HG03460 (cell line): Measurements from ENCODE around the gene WFS1.

Source experiments
- ATAC-seq: cut with Tn5 transposase; IDR thresholded peaks from one replicate; pipeline ENCODE4 v1.9.1; 2021; ENCODE audit not compliant: unreplicated experiment

The WFS1 gene

DNA sequence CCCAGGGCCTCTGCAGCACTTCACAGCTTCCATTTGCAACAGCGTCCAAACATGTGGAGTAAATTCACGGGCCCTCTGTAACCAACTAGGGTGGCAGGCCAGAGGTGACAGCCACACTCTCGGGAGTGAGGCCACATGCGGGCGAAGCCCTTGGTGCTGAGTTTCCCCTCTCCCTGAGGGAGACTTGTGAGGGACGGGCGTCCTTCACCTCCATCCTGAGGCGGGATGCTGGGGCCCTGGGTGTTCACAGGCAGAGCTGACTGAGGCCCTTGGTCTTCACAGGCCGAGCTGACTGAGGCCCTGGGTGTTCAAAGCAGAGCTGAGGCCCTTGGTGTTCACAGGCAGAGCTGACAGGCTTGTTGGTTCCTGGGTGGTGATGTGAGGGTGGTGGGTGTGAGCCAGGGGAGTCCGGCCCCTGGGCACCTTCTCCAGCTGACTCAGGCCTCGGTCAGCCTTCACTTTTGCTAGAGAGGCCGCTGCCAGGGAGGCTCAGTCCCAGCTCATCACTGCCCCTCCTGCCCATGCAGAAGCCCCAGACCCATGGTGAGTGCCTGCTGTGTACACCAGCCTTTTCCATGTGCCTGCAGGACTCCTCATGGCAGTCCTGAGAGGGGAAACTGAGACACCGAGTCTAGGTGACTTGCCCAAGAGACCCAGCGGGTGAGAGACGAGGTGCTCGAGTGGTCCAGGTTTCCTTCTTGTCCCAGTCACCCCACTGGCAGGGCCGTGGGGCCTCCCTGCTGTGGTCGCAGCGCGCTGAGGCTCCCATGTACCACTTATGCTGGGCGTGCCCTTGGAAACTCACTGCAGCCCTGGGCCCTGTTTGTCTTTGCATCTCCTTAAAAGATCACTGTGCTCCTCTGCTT lies 8.5 kb downstream of the WFS1 start:
- ATAC-seq, result no peak

DNA sequence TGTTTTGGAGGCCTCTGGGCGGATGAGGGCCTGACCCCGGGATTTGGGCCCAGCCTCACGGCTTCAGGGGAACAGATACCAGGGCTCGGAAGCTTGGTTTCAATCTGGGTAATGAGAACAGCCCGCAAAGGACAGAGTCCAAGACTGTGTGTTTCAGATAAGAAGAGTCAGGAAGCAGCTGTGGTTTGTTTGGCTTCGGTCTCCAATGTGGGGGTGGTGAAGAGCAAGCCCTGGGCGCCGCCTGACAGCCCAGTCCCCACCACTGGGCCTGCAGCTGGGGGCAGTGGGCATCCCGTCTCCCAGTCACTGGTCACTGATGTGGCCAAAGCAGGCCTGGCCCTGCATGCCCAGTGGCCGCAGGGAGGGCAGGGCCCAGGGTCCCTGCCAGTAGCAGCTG lies 9.1 kb downstream of the WFS1 start:
- ATAC-seq, result peak; percentile 96

DNA sequence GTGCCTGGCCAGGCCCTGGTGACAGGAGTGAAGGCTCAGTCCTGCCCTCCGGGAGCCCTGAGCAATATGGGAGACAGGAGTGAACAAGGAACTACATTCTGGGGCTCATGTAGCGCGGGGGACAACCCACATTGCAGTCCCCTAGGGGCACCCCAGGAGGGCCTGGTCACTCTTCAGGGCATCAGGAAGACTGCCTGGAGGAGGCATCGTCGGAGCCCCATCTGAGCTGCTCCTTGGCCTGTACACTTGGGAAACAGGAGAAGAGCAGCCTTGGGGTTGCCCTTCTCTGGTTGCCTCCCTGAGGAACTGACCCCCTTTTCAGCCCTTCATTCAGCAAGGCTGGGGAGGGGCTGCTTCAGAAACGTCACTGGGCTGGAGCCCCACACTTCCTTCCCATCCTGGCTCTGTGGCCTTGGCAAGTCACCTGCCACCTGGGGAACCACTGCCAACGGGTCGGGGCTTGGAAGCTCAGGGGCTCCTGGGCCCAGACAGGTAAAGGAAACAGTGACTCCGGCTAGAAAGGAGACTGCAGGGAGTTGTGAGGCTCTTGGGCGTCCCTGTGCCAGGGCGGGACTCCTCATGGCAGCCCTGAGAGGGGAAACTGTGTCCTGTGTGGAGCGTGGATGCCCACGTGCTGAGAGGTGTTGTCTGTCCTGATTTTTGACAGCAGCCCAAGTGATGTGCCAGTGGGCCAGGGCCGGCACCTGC lies 10.1 kb downstream of the WFS1 start:
- ATAC-seq, result no peak

DNA sequence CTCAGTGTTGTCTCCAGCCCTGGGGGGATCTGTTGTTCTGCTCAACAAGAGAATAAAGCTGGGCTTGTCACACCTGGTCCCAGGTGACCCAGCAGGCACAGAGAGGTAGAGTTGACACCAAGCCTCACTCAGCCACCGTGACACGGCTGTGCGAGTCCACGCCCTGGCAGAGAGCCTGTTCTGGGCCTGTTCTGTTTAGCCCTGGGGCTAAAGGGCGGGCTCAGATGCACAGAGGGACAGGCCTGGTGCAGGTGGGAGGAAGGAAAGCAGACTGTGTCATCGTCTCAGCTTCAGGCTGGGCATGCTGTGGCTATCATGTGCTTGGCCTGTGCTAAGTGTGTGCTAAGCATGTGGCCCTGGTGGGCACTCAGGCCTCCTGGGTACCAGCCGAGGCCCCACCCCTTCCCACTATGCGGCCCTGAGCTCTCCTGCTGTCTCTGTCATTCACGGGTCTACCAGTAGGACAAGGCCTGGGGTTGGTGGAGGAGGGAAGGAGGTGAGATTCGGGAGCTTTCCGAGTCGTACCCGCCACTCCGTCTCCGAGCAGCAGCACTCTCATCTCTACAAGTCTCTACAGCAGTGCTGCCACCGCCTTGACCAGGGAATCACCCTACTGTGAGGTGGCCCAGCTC lies 10.8 kb downstream of the WFS1 start:
- no peak for ATAC-seq

DNA sequence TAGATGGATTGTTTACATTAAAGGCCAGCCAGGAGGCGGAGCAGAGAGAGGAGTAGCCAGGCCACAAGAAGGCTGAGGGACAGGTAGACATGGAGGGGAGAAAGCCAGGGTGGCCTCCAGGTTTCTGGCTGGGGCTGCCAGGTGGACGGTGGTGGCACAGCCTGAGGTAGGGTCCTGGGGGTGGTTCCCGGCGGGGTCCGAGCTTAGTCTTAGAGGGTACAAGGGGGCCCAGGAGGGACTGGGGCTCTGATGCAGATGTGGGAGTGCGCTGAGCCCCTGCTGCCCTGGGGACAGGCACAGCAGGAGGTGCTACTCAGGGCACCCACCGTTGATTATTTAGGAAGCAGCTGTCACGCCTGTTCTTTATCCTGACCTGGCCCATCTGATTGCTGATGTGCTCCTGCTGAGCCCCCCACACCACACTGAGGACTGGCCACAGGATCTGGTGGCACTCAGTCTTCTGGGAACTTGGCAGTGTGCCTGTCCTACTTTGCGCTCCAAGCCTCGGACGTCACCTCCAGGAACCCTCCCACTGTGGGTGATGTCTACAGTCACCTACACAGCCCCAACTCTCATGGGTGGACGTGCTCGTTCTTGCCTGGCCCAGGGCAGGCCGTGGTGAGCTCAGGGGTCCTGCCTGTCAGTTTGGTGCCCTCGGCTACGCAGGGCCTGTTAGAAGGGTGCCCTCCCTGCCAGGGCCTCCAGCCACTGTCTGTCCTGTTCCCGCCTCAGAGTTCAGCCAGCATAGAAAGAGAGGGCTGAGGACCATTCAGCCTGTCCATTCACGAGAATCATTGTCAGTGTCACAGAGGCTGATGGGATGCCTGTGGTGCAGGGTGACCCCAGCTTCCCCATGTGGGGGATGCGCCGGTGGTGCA lies 12.0 kb downstream of the WFS1 start:
- no peak for ATAC-seq

DNA sequence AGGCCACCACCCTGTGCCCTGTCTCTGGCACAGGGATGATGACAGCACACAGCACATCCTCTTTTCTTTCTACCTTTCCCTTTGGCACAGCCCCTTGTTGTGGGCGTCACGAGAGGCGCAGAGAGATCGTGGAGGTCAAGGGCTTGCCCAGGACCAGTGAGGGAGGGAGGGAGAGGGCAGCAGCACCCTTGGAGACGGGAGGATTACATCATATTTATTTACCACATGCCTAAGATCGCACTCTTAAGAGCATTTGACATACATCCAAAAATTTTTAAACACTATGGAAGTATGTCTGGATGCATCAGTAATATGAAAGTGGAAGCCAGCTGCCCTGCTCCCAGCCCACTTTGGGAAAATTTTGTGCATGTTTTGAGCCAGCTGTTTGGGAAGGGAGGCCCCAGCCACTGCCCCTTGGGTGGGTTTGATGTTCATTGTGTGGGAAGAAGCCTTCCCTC lies 12.7 kb downstream of the WFS1 start:
- no peak for ATAC-seq

DNA sequence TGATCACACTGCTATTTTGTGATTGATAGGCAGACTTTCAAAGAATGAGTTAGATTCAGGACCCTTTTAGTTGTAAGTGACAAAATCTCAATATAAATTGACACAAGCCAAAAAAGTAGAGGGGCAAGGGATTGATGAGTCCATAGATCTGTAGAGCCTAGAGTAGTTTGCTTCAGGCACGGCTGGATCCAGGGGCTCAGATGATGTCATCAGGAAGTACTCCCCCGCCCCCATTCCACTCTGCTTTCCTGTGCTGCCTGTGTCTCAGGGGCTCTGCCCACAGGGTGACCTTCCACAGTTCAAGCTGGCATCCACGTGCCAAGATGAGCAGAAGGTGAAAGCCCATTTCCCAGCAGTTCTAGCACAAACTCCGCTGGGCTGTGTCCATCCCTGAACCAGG lies 13.6 kb downstream of the WFS1 start:
- ATAC-seq, result no peak

DNA sequence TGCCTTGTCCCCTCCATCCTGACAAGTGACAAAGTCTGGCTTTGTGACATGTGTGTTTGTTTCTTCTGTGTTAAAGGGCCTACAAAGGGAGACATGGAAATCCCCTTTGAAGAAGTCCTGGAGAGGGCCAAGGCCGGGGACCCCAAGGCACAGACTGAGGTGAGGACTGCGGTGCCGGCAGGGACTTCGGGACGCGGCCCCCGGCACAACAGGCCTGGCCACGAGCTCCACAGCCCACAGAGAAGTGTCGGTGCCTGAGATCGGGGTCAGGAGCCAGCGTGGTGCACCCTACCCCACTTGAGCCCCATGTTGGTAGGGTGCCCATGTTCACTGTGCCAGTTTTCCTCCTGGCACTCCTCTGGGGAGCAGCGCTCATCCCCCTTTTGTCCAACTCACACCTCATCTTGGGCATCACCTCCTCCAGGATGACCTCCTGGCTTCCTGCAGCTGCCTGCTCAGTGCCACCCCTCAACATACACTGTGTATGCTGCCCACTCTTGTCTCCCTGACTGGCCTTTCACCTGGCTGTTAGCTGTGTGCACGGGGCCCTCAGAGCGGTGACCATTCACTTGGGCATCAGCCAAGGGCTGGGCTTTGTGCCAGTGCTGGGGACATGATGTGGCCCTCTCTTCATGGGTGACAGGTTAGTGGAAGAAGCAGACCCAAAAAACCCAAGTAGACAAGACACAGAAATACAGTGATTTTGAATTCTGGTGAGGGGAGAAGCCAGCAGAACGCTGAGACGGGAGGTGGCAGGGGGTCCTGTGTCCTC lies 17.6 kb downstream of the WFS1 start:
- no peak for ATAC-seq

DNA sequence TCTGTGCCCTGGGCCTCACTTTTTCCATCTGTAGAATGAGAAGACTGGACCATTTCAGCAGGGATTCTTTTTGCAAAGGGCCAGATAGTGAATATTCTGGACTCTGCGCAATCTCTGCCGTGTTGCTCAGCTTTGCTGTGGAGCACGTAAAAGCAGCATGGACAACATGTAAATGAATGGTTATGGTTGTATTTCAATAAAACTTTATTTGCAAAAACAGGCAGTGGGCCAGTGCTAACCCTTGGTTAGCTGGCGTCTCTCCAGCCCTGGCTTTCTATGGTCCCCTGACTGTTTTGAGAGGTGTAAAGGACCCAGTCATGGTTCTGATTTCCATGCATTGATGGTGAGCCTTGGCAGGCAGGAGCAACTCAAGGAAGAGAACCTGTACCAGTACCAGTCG lies 18.7 kb downstream of the WFS1 start:
- no peak for ATAC-seq

DNA sequence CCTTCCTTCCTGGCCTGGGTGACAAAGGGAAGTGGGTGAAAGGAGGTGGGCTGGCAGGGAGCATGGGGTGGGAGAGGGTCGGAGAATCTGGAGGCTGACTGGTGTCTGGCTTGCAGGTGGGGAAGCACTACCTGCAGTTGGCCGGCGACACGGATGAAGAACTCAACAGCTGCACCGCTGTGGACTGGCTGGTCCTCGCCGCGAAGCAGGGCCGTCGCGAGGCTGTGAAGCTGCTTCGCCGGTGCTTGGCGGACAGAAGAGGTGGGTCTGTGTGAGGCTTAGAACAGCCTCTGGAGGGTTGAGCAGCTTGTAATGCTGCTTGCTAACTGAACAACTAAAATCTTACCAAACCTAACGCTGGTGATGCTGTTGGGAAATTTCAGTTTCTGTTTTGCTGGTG lies 19.2 kb downstream of the WFS1 start:
- no peak for ATAC-seq

DNA sequence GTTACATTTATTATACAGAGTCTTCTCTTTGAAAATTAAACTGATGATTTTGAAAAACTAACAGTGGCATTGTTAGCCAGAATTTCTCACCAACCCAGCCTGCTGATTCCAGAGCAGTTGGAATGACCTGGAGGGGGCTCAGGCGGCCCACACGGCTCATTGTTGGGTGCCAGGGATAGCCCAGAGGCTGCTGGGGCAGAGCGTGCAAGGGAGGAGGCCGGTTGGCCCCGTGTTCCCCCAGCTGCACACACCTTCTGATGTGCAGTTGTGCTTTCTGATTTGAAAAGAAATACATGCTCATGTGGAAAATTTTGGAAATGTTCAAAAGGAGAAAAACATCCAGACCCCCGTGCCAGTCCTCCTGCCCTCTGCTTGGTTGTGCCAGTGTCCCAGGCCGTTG lies 20.6 kb downstream of the WFS1 start:
- no peak for ATAC-seq

DNA sequence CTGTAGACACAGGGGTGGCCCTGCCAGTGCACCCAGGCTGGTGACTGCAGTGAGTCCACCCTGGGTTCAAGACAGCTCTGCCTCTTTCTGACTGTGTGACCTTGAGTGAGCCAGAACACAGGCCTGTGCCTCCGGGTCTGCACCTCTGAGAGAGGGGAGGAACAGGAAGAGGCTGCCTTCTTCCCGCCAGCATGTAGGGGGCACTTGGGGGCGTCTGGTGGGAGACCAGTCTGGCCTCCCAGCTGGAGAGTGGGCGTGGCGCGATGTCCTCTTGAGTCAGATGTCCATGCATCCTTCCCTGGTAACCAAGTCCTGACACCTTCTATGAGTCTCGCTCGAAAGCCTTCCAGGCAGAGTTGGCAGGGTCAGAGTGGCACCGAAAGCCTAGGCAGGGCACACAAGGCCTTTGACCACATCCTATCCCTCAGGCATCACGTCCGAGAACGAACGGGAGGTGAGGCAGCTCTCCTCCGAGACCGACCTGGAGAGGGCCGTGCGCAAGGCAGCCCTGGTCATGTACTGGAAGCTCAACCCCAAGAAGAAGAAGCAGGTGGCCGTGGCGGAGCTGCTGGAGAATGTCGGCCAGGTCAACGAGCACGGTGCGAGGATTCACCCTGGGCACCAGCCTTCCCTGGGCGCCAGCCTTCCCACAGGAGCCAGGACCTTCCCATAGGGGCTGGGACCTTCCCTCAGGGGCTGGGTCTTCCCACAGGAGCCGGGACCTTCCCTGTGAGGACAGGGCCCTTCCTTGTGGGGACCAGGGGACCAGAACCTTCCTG lies 21.3 kb downstream of the WFS1 start:
- ATAC-seq, result no peak

DNA sequence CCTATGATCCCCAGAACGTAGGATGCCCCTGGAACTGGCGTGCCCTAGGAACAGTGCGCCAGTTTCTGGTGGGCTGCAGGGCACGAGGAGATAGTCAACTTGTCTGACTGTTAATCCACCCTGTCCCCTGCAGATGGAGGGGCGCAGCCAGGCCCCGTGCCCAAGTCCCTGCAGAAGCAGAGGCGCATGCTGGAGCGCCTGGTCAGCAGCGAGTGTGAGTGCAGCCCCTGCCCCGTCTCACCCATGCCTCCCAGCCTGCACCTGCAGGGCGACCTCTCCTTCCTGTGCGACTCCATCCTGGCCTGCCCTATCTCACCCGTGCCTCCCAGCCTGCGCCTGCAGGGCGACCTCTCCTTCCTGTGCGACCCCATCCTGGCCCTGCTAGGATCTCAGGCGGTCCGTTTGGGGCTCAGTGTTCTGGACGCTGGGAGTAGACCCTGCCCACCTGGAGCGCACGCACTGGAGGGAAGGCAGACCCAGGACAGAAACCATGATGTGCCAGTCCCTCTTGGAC lies 22.2 kb downstream of the WFS1 start:
- ATAC-seq, result no peak

DNA sequence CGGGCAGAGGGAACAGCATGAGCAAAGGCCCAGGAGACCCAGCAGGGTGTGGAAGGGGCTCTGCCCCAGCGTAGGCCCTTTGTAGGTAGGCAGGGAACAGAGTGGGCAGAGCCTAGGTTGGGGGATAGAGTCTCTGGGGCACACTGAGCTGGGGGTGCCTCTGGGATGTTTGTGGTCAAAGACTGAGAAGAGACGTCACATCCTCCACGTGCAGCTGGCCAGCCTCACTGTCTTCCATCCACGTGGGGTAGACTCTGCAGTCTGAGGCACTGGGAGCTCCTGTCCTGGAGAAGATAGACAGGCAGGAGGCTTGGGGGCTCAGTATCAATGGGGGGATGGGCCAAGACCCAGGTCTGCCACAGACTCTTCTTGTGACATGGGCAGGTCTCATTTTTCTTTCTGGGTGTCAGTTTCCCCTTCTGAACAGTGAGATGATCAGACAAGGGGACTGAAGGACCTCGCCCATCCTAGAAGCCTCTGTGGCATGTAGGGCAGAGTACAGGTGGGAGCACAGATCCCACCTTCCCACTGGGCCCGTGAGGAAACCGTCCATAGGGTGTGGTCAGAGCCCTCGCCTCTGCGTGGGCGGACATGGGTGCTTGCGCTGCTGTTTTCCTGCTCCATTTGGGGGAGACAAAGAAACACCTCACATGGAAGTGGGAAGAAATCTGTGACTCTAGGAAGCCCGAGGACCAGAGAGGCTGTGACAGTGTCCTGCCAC lies 22.9 kb downstream of the WFS1 start:
- no peak for ATAC-seq

DNA sequence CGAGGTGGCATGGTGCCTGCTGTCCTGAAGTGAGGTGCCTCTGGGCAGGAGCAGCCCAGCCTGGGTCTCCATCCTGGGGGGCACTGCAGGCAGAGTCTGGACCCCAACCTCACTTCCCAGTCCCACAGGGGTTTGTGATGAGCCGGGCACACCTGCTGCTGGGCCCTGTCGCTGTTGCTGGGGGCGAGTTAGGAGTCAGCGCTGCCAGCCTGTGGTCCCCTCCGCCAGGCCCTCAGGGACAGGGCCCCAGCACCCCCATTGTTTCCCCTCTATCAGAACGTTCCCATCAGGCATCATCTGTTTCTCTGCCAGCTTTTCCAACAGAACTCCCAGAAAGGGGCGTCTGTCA lies 23.4 kb downstream of the WFS1 start:
- no peak for ATAC-seq

DNA sequence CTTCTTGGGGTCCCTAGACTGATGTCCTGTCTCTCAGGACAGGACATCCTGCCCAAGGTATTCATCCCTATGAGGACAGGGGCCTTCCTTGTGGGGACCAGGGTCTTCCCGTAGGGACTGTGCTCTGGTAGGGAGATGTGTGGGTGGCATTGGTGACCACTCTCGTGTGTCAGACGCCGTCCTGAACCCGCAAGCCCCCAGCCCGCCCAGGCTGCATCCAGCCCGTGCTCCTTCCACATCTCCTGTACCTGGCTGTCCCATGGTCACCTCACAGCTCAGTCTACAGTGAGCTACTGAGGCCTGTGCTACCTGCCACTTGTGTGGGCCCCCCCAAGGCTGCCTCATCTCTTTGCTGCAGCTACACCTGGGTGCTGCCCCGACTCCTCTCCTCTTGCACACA lies 24.0 kb downstream of the WFS1 start:
- ATAC-seq, result no peak

DNA sequence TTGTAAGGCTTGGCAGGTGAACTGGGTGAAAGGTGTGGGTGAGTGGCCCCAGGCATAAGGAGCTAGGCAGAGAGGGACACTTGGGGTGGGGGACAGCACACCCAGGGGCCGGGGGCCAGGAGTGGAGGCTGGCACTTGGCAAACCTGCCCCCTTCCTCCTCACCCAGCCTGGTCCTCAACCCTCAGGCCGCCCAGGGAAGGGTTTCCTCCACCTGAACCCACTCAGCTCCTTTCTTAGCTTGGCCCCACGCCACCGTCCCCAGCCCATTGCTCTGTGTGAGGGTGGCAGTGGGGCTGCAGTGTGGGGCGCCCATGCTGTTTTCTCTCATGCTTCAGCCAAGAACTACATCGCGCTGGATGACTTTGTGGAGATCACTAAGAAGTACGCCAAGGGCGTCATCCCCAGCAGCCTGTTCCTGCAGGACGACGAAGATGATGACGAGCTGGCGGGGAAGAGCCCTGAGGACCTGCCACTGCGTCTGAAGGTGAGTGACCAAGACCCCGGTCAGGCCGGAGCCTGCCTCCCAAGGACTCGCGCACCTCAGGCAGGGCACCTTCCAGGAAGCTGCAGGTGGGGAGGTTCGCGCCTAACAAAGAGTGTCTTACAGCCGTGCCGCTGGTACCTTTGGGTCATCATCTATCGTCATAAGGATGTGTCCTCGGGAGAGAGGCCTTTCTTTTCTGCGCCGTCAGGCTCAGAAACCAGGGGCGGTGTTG lies 25.2 kb downstream of the WFS1 start:
- no peak for ATAC-seq

DNA sequence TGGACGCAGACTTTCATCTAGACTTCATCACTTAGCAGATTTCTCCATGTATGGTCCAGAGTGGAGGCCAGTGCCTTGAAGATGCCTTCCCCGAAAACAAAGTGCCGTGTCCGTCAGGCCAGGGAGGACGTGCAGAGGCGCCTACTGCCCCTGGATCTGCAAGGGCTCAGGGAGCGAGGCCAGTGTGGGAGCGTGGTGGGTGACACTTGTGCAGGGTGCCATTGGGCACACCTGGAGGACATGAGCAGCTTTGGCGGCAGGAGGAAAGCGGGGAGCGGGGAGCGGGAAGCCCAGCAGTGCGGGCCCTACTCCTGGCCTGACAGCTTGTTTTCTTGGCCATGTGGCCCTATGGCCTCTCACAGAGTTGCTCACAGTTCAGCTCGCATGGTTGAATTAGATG lies 25.8 kb downstream of the WFS1 start:
- no peak for ATAC-seq
